NOMO-1 (cell line): ENCODE data around the gene NOP9.
"Not testable (repeated sequence)": the region's sequence is repeated elsewhere in the genome, so short reads cannot be mapped to it uniquely, and the experiment has no call there.

Experiments used
- DNase-seq, 2 experiments: peaks; one replicate each; lab custom pipeline; 2025; ENCODE audit not compliant: unreplicated experiment in 2 of 2; lab: John Stamatoyannopoulos, UW

The NOP9 gene

GRCh38 chr14:24342889-24343288 is 43.2 kb downstream of the NOP9 start:
- no peak for DNase-seq

- peak in 1 of 2 experiments; percentile 40 for DNase-seq
Measured at GRCh38 chr14:24343795-24344660, 44.4 kb downstream of the NOP9 start.

- DNase-seq: no peak
Measured at GRCh38 chr14:24347134-24347533, 47.5 kb downstream of the NOP9 start.

GRCh38 chr14:24348186-24348585 is 48.5 kb downstream of the NOP9 start:
- DNase-seq: no peak

GRCh38 chr14:24349742-24350141 is 50.1 kb downstream of the NOP9 start:
- no peak for DNase-seq

- no peak for DNase-seq
Measured at GRCh38 chr14:24351517-24351916, 51.9 kb downstream of the NOP9 start.

- DNase-seq: no peak
Measured at GRCh38 chr14:24353559-24354481, 54.2 kb downstream of the NOP9 start.

- not testable (repeated sequence) for DNase-seq
Measured at GRCh38 chr14:24354482-24354825, 54.8 kb downstream of the NOP9 start.

GRCh38 chr14:24355009-24355408 is 55.4 kb downstream of the NOP9 start:
- DNase-seq: no peak

GRCh38 chr14:24356208-24356607 is 56.6 kb downstream of the NOP9 start:
- DNase-seq: no peak
